Astrocyte (in vitro differentiated cells and primary cell): ENCODE measurements around the gene TK2. TPM values are rescaled to one million over a fixed set of nuclear protein-coding genes. Genes with fewer than 3 reads are reported as not detected.
"Not testable (repeated sequence)": the region's sequence is repeated elsewhere in the genome, so short reads cannot be mapped to it uniquely, and the experiment has no call there.

Experiments
- DNase-seq: peaks from one replicate; pipeline ENCODE4 v3.0.0-alpha.2; 2010; ENCODE audit warnings: low read depth
- FAIRE-seq: peaks from 2 replicates; lab custom pipeline; 2011; peaks lifted over from hg19 to GRCh38; lab: Jason Lieb, UNC
- H2AFZ ChIP-seq: 2 replicates; pipeline ENCODE4 v1.6.0; 2012; ENCODE audit warnings: low read depth, low read length, inconsistent platforms
- H3K27ac ChIP-seq: 2 replicates; pipeline ENCODE4 v1.5.1; 2011; ENCODE audit warnings: low read depth, low read length, inconsistent platforms
- H3K27me3 ChIP-seq: 2 replicates; pipeline ENCODE4 v1.6.0; 2011; ENCODE audit warnings: low read length, inconsistent platforms; ENCODE audit not compliant: insufficient read depth
- H3K36me3 ChIP-seq: 2 replicates; pipeline ENCODE4 v1.5.1; 2011; ENCODE audit warnings: low read length, inconsistent platforms; ENCODE audit not compliant: insufficient read depth
- H3K4me1 ChIP-seq: 2 replicates; pipeline ENCODE4 v1.5.1; 2011; ENCODE audit warnings: low read length, inconsistent platforms; ENCODE audit not compliant: insufficient read depth
- H3K4me2 ChIP-seq: 2 replicates; pipeline ENCODE4 v1.6.0; 2012; ENCODE audit warnings: low read length, inconsistent platforms
- H3K4me3 ChIP-seq: 2 replicates; pipeline ENCODE4 v1.5.1; 2011; ENCODE audit warnings: low read depth, mild to moderate bottlenecking, low read length, inconsistent platforms; ENCODE audit not compliant: insufficient read depth
- H3K79me2 ChIP-seq: 2 replicates; pipeline ENCODE4 v1.6.0; 2012; ENCODE audit warnings: mild to moderate bottlenecking, low read length, inconsistent platforms; ENCODE audit not compliant: insufficient read depth
- H3K9ac ChIP-seq: 2 replicates; pipeline ENCODE4 v1.6.0; 2012; ENCODE audit warnings: mild to moderate bottlenecking, low read length, inconsistent platforms
- H3K9me3 ChIP-seq: 2 replicates; pipeline ENCODE4 v1.5.1; 2012; ENCODE audit warnings: low read depth, mild to moderate bottlenecking, low read length, inconsistent platforms; ENCODE audit not compliant: insufficient read depth
- H4K20me1 ChIP-seq: 2 replicates; pipeline ENCODE4 v1.6.0; 2012; ENCODE audit warnings: low read length, inconsistent platforms; ENCODE audit not compliant: insufficient read depth
- H3K27ac Mint-ChIP-seq: one replicate; pipeline ENCODE4 v1.8.0; 2021; ENCODE audit warnings: mild to moderate bottlenecking, mixed read lengths; ENCODE audit not compliant: unreplicated experiment
- H3K27me3 Mint-ChIP-seq: one replicate; pipeline ENCODE4 v1.8.0; 2021; ENCODE audit warnings: low read depth, mixed read lengths; ENCODE audit not compliant: unreplicated experiment
- H3K36me3 Mint-ChIP-seq: one replicate; pipeline ENCODE4 v1.8.0; 2021; ENCODE audit warnings: low read depth, mixed read lengths; ENCODE audit not compliant: unreplicated experiment
- H3K4me1 Mint-ChIP-seq: one replicate; pipeline ENCODE4 v1.8.0; 2021; ENCODE audit warnings: low read depth, mixed read lengths; ENCODE audit not compliant: unreplicated experiment
- H3K4me3 Mint-ChIP-seq: one replicate; pipeline ENCODE4 v1.8.0; 2021; ENCODE audit warnings: mild to moderate bottlenecking, moderate library complexity, mixed read lengths; ENCODE audit not compliant: unreplicated experiment
- H3K9me3 Mint-ChIP-seq: one replicate; pipeline ENCODE4 v1.8.0; 2021; ENCODE audit warnings: mild to moderate bottlenecking, mixed read lengths; ENCODE audit not compliant: unreplicated experiment
- CTCF ChIP-seq: IDR thresholded peaks from 2 replicates; pipeline ENCODE4 v1.5.1; 2011; ENCODE audit warnings: low read depth, mild to moderate bottlenecking, inconsistent platforms, low read length, moderate library complexity; ENCODE audit not compliant: insufficient read depth
- EZH2 ChIP-seq: IDR thresholded peaks from 2 replicates; pipeline ENCODE4 v1.6.1; 2012; ENCODE audit warnings: mild to moderate bottlenecking, low read length, inconsistent platforms; ENCODE audit not compliant: insufficient read depth
- total RNA-seq: library from RNA; stranded (reverse); gene quantifications from 2 replicates; pipeline ENCODE4 v1.2.1, GENCODE V29; 2021

Gene TK2
- total RNA-seq, 1 donor from 2014 or later, result 12.4 TPM

GRCh38 chr16:66496226-66496625 is 53.7 kb downstream of the TK2 start:
- H3K9me3 Mint-ChIP-seq, result peaks cover 19% of the 10 kb centered on the region
- not testable (repeated sequence) for H3K36me3 Mint-ChIP-seq, H3K79me2 ChIP-seq, H4K20me1 ChIP-seq, H2AFZ ChIP-seq, H3K27ac Mint-ChIP-seq, H3K9me3 ChIP-seq, H3K4me1 ChIP-seq, H3K4me2 ChIP-seq, H3K4me1 Mint-ChIP-seq, DNase-seq, FAIRE-seq, H3K36me3 ChIP-seq, H3K27me3 ChIP-seq, H3K4me3 ChIP-seq, H3K4me3 Mint-ChIP-seq, H3K27ac ChIP-seq, H3K9ac ChIP-seq
- peaks cover 37% of the 10 kb centered on the region for H3K27me3 Mint-ChIP-seq

GRCh38 chr16:66495440-66495839 is 54.5 kb downstream of the TK2 start:
- H3K79me2 ChIP-seq, result no peaks in the 10 kb centered on the region
- no peaks in the 10 kb centered on the region for H4K20me1 ChIP-seq
- FAIRE-seq (no peak), DNase-seq (no peak)
- H3K36me3 ChIP-seq, result no peaks in the 10 kb centered on the region
- no peak overlapping the region for H3K27ac ChIP-seq
- H3K9me3 Mint-ChIP-seq, result peaks cover 19% of the 10 kb centered on the region
- no peak overlapping the region for H3K4me3 Mint-ChIP-seq
- TF ChIP-seq CTCF (no peak), EZH2 (no peak)
- no peaks in the 10 kb centered on the region for H3K4me1 Mint-ChIP-seq
- no peak overlapping the region for H2AFZ ChIP-seq
- no peak overlapping the region for H3K9ac ChIP-seq
- H3K4me1 ChIP-seq, result no peaks in the 10 kb centered on the region
- peaks cover 9% of the 10 kb centered on the region for H3K36me3 Mint-ChIP-seq
- H3K27ac Mint-ChIP-seq, result no peak overlapping the region
- no peaks in the 10 kb centered on the region for H3K27me3 ChIP-seq
- no peak overlapping the region for H3K4me3 ChIP-seq
- no peaks in the 10 kb centered on the region for H3K9me3 ChIP-seq
- no peak overlapping the region for H3K4me2 ChIP-seq
- peaks cover 39% of the 10 kb centered on the region for H3K27me3 Mint-ChIP-seq

GRCh38 chr16:66494916-66495315 is 55.0 kb downstream of the TK2 start:
- no peaks in the 10 kb centered on the region for H3K9me3 ChIP-seq
- TF ChIP-seq EZH2 (no peak), CTCF (no peak)
- no peaks in the 10 kb centered on the region for H3K36me3 ChIP-seq
- no peak overlapping the region for H3K4me2 ChIP-seq
- Mint-ChIP-seq H3K4me1 (no peaks in the 10 kb centered on the region), H3K27ac (no peak overlapping the region), H3K9me3 (peaks cover 19% of the 10 kb centered on the region), H3K4me3 (no peak overlapping the region), H3K36me3 (peaks cover 9% of the 10 kb centered on the region), H3K27me3 (peaks cover 38% of the 10 kb centered on the region)
- no peak for DNase-seq
- H4K20me1 ChIP-seq, result no peaks in the 10 kb centered on the region
- H3K4me1 ChIP-seq, result no peaks in the 10 kb centered on the region
- FAIRE-seq, result no peak
- H3K27me3 ChIP-seq, result no peaks in the 10 kb centered on the region
- no peaks in the 10 kb centered on the region for H3K79me2 ChIP-seq
- no peak overlapping the region for H3K4me3 ChIP-seq
- no peak overlapping the region for H3K27ac ChIP-seq
- no peak overlapping the region for H2AFZ ChIP-seq
- no peak overlapping the region for H3K9ac ChIP-seq
